Gastrocnemius medialis (tissue), 4 donors: ENCODE results near the gene TWIST2.

Experiments used
- CTCF ChIP-seq, 5 experiments: fragments of 450-650 bp in 3 of 5; fragments of 200-600 bp in 2 of 5; sonication (generic) in 2 of 5; IDR thresholded peaks in 4 of 5; conservative IDR thresholded peaks in 1 of 5; 1 replicate in 4 of 5; 2 replicates in 1 of 5; pipeline ENCODE4 v1.5.1; 2016 to 2019; ENCODE audit warnings: antibody characterized with exemption in 5 of 5, mild to moderate bottlenecking in 3 of 5, moderate library complexity in 3 of 5
- POLR2A ChIP-seq, 2 donors: fragments of 450-650 bp; IDR thresholded peaks; one replicate each; pipeline ENCODE4 v1.6.1; 2017; ENCODE audit warnings: antibody characterized with exemption in 2 of 2, mild to moderate bottlenecking in 2 of 2, moderate library complexity in 2 of 2

- TF ChIP-seq CTCF (IDR thresholded peaks at IDR 0.05 in 4 of 5, conservative IDR thresholded peaks at IDR 0.05 in 1 of 5) (no peak), POLR2A (IDR thresholded peaks at IDR 0.05) (no peak)
Observed at GRCh38 chr2:238865744-238866355, 18.0 kb downstream of the TWIST2 start.
